GM12892 (cell line): ENCODE measurements around the gene BDH1.

ENCODE experiments used
- POLR2A ChIP-seq: IDR thresholded peaks from 2 replicates; pipeline ENCODE4 v1.6.1; 2011; ENCODE audit warnings: low read depth, low read length, control low read depth
- POLR2AphosphoS5 ChIP-seq: IDR thresholded peaks from 2 replicates; pipeline ENCODE4 v1.6.1; 2011; ENCODE audit warnings: low read depth, low read length, control low read depth

GRCh38 chr3:197584733-197585132 is 29.0 kb upstream of the BDH1 start:
- no peak for TF ChIP-seq POLR2A
- no peak for TF ChIP-seq POLR2AphosphoS5
